Large intestine (tissue), 3 donors: ENCODE results near the gene CRTAC1. TPM values are rescaled to one million over a fixed set of nuclear protein-coding genes. Genes with fewer than 3 reads are reported as not detected.
A peak's percentile ranks its signal among the peaks of the same experiment; 100 is the strongest.

Experiments used
- DNase-seq, 2 donors: peaks; one replicate each; pipeline versions ENCODE4 v3.0.0 to v3.0.0-alpha.2; 2013
- H3K27ac ChIP-seq: one replicate; pipeline ENCODE4 v1.5.1; 2013; ENCODE audit warnings: low read length
- H3K27me3 ChIP-seq: 2 replicates; pipeline ENCODE4 v1.6.1; 2013; ENCODE audit warnings: low read length; ENCODE audit not compliant: control insufficient read depth, insufficient read depth
- H3K36me3 ChIP-seq: 2 replicates; pipeline ENCODE4 v1.6.1; 2013; ENCODE audit warnings: low read length; ENCODE audit not compliant: control insufficient read depth, insufficient read depth
- H3K4me1 ChIP-seq: one replicate; pipeline ENCODE4 v1.6.1; 2013; ENCODE audit warnings: low read length; ENCODE audit not compliant: control insufficient read depth, insufficient read depth
- H3K4me3 ChIP-seq: one replicate; pipeline ENCODE4 v1.5.1; 2013; ENCODE audit warnings: low read length
- H3K9me3 ChIP-seq: one replicate; pipeline ENCODE4 v1.6.1; 2013; ENCODE audit warnings: mild to moderate bottlenecking, low read depth, low read length, moderate library complexity; ENCODE audit not compliant: control insufficient read depth
- WGBS: methylation state at CpG from one replicate; pipeline ENCODE4 v1.1.5; 2013; ENCODE audit warnings: low lambda C conversion rate; ENCODE audit not compliant: insufficient coverage; 5-methylcytosine and 5-hydroxymethylcytosine counted together
- polyA plus RNA-seq: library from polyadenylated mRNA; unstranded; fragments of 120-200 nt; gene quantifications from one replicate; pipeline ENCODE4 v1.2.1, GENCODE V29; 2013

CRTAC1 gene
- polyA plus RNA-seq, 1 donor = 2.5 TPM

- no peak for DNase-seq
- H3K4me3 ChIP-seq = no peak overlapping the region
- H3K9me3 ChIP-seq = no peaks in the 10 kb centered on the region
- H3K4me1 ChIP-seq = no peaks in the 10 kb centered on the region
- H3K27me3 ChIP-seq = peaks cover 17% of the 10 kb centered on the region
- no peaks in the 10 kb centered on the region for H3K36me3 ChIP-seq
- no peak overlapping the region for H3K27ac ChIP-seq
- WGBS = no CpG with 5 or more reads among the region's 4 CpGs
These were observed 25.6 kb upstream of the CRTAC1 start for GRCh38 chr10:98055841-98056516.

GRCh38 chr10:98047009-98047741 lies 16.8 kb upstream of the CRTAC1 start:
- Histone ChIP-seq H3K9me3 (peaks cover 2% of the 10 kb centered on the region), H3K36me3 (no peaks in the 10 kb centered on the region), H3K4me1 (no peaks in the 10 kb centered on the region), H3K27ac (no peak overlapping the region), H3K27me3 (peaks cover 39% of the 10 kb centered on the region), H3K4me3 (no peak overlapping the region)
- DNase-seq = no peak
- no CpG with 5 or more reads among the region's 7 CpGs for WGBS

GRCh38 chr10:98045785-98046389 lies 15.5 kb upstream of the CRTAC1 start:
- peaks cover 40% of the 10 kb centered on the region for H3K27me3 ChIP-seq
- no peaks in the 10 kb centered on the region for H3K36me3 ChIP-seq
- DNase-seq = peak; percentile 34 to 39
- H3K27ac ChIP-seq = no peak overlapping the region
- peaks cover 2% of the 10 kb centered on the region for H3K9me3 ChIP-seq
- no peaks in the 10 kb centered on the region for H3K4me1 ChIP-seq
- no peak overlapping the region for H3K4me3 ChIP-seq
- no CpG with 5 or more reads among the region's 6 CpGs for WGBS

GRCh38 chr10:98041352-98042043 lies 11.1 kb upstream of the CRTAC1 start:
- Histone ChIP-seq H3K9me3 (peaks cover 2% of the 10 kb centered on the region), H3K27ac (no peak overlapping the region), H3K4me3 (no peak overlapping the region), H3K36me3 (no peaks in the 10 kb centered on the region), H3K4me1 (peaks cover 3% of the 10 kb centered on the region), H3K27me3 (peaks cover 70% of the 10 kb centered on the region)
- 33% methylated on average over 1 of the region's 7 CpGs for WGBS
- DNase-seq = peak; percentile 23 to 45

- Histone ChIP-seq H3K4me1 (peaks cover 3% of the 10 kb centered on the region), H3K9me3 (no peaks in the 10 kb centered on the region), H3K27me3 (peaks cover 80% of the 10 kb centered on the region), H3K36me3 (no peaks in the 10 kb centered on the region), H3K4me3 (no peak overlapping the region), H3K27ac (no peak overlapping the region)
- no peak for DNase-seq
- WGBS = 100% methylated on average over 1 of the region's 10 CpGs
These were observed 9.4 kb upstream of the CRTAC1 start for GRCh38 chr10:98039690-98040381.

- Histone ChIP-seq H3K27me3 (peaks cover 81% of the 10 kb centered on the region), H3K4me1 (peaks cover 3% of the 10 kb centered on the region), H3K36me3 (no peaks in the 10 kb centered on the region), H3K9me3 (no peaks in the 10 kb centered on the region), H3K27ac (no peak overlapping the region), H3K4me3 (no peak overlapping the region)
- no CpG with 5 or more reads among the region's 20 CpGs for WGBS
- DNase-seq = peak in 1 of 2 donors; percentile 21
These were observed 7.9 kb upstream of the CRTAC1 start for GRCh38 chr10:98038288-98038687.

- H3K4me3 ChIP-seq = no peak overlapping the region
- H3K27me3 ChIP-seq = peaks cover 92% of the 10 kb centered on the region
- H3K4me1 ChIP-seq = peaks cover 3% of the 10 kb centered on the region
- DNase-seq = no peak
- WGBS = no CpG with 5 or more reads among the region's 1 CpG
- H3K9me3 ChIP-seq = no peaks in the 10 kb centered on the region
- no peaks in the 10 kb centered on the region for H3K36me3 ChIP-seq
- H3K27ac ChIP-seq = no peak overlapping the region
These were observed 5.2 kb upstream of the CRTAC1 start for GRCh38 chr10:98035599-98035998.

- H3K27me3 ChIP-seq = peaks cover 93% of the 10 kb centered on the region
- no peak for DNase-seq
These were observed 3.1 kb upstream of the CRTAC1 start for GRCh38 chr10:98033515-98033914.

GRCh38 chr10:98031440-98031839 lies 1.0 kb upstream of the CRTAC1 start:
- DNase-seq = no peak
- no CpG with 5 or more reads among the region's 12 CpGs for WGBS
- H3K4me1 ChIP-seq = no peaks in the 10 kb centered on the region
- no peak overlapping the region for H3K4me3 ChIP-seq
- no peaks in the 10 kb centered on the region for H3K9me3 ChIP-seq
- H3K27ac ChIP-seq = no peak overlapping the region
- H3K36me3 ChIP-seq = no peaks in the 10 kb centered on the region
- H3K27me3 ChIP-seq = peaks cover 90% of the 10 kb centered on the region

More at GRCh38 chr10:98033515-98033914, 3.1 kb upstream of the CRTAC1 start:
- Histone ChIP-seq H3K4me1 (peaks cover 3% of the 10 kb centered on the region), H3K4me3 (no peak overlapping the region), H3K36me3 (no peaks in the 10 kb centered on the region), H3K27ac (no peak overlapping the region), H3K9me3 (no peaks in the 10 kb centered on the region)
- no CpG with 5 or more reads among the region's 3 CpGs for WGBS

- DNase-seq = no peak
These were observed 590 bp upstream of the CRTAC1 start for GRCh38 chr10:98030991-98031431.

More at GRCh38 chr10:98030991-98031431, 590 bp upstream of the CRTAC1 start:
- WGBS = no CpG with 5 or more reads among the region's 49 CpGs
- peaks cover 89% of the 10 kb centered on the region for H3K27me3 ChIP-seq
- H3K36me3 ChIP-seq = no peaks in the 10 kb centered on the region
- no peaks in the 10 kb centered on the region for H3K9me3 ChIP-seq
- no peak overlapping the region for H3K27ac ChIP-seq
- H3K4me3 ChIP-seq = no peak overlapping the region
- no peaks in the 10 kb centered on the region for H3K4me1 ChIP-seq
